CD4-positive, alpha-beta T cell treated with Interleukin-10 for 1 hour (primary cell): ENCODE results near the gene COL2A1.
A peak's percentile ranks its signal among the peaks of the same experiment; 100 is the strongest.
"Not testable (repeated sequence)": the region's sequence is repeated elsewhere in the genome, so short reads cannot be mapped to it uniquely, and the experiment has no call there.

Experiments
- DNase-seq: peaks from one replicate; pipeline ENCODE4 v3.0.0-alpha.2; 2020

The COL2A1 gene

DNA sequence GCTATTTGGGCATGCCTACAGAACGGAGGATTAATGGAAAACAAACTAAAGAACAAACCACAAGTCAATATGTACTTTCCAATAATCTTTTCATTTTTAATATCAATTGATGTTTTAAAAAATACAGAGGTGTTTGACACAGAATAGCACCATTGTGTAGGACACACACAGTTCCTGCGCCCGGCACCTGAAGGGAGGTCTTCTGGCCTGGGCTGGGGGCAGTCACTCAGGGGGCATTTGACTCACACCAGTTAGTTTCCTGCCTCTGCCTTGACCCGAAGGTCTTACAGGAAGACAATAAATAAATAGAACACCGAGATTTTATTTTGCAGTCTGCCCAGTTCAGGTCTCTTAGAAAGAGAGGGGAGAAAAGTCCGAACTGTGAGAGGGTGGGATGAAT lies 31.4 kb downstream of the COL2A1 start:
- no peak for DNase-seq

- no peak for DNase-seq
Measured at GRCh38 chr12:47970843-47971242, 33.4 kb downstream of the COL2A1 start.

GRCh38 chr12:47969845-47970244 lies 34.4 kb downstream of the COL2A1 start:
- DNase-seq, result no peak

DNA sequence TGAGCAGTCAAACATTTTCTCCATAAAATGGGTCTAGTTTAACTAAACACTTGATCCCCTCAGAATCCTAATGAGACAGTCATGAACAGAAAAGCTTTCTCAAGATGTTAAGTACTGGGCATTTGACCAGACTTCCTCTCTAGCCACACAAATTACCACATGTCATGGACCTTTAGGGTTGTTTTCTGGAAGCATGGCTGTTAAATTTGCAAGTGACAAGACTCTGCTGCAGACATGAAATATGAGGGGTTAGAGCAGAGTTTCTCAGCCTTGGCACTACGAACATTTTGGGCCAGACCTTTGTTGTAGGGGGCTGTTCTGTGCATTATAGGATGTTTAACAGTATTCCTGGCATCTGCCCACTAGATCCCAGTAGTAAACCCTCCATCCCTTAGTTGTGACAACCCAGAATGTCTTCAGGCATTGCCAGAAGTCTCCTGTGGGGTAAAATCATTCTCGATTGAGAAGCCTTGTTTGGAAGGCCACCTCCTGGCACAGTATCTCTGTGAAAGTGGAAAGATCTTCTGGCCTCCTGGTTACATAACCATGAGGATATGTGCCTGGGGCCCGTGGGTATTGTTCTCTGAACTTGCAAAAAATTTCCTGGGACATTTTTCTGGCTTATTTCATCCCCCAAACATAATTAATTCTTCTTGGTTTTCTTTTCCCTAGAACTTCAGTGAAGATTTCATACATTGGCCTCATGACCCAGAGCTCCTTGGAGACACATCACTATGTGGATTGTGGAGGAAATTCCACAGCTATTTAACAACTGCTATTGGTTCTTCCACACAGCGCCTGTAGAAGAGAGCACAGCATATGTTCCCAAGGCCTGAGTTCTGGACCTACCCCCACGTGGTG lies 36.6 kb downstream of the COL2A1 start:
- no peak for DNase-seq

- DNase-seq, result no peak
Measured at GRCh38 chr12:47965581-47965980, 38.7 kb downstream of the COL2A1 start.

DNA sequence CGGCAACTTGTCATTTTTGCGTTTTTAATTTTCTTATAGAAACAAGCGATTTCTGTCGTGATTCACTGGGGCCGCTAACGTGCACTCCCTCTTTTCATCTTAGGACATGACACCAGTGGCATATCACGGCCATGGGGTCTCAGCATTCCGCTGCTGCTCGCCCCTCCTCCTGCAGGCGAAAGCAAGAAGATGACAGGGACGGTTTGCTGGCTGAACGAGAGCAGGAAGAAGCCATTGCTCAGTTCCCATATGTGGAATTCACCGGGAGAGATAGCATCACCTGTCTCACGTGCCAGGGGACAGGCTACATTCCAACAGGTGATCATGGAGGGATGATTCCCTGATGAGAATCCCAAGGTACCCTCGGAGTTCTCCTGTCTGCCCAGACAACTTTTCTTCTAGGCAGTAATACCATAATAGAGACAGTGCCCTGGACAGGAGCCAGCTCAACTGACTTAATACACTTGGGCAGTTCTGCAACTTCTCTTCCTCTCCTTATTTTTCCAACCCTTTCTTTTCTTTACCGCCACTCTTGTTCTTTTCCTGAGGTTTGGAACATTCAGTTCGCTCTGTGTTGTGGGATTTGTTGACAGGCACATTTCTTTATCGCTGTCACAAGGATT lies 40.1 kb downstream of the COL2A1 start:
- DNase-seq, result peak; percentile 13

DNA sequence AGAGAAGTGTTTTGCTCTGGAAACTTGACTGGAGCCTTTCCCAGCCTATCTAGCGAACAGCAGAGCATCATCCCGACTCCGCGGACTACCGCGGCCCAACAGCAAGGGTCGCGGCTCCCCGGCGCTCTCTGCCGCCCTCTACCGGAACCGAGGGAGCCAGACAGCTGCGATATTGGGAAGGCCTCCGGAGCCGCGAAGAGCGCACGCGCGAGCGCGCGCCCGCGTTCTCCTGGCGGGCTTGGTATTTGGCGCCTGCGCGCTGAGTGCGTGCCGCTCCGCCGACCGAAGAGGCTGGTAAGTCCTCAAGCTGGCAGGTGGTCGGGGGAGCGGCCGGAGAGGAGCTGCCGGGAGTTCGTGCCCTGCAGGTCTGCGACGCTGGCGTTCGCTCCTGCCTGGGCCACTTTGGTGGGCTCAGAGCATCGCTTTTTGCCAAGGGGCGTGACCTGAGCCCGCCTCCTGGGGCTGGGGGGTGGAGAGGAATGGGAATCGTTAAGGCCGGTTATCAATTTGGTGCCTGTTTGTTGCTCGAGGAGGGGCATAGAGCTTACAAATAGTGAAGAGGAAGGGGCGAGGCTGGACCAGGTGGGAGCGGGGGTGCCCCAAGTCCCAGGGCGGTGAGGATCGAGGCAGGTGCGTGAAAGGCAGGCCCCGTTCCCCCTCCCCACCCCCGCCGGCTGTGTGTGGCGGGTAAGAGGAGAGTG lies 40.8 kb downstream of the COL2A1 start, which contains the start of gene TMEM106C:
TSS of gene TMEM106C (plus strand) at position 257 of the 701 bp plus-strand sequence. CDS start 641 bp downstream, outside the sequence.
- peak; percentile 93 for DNase-seq

DNA sequence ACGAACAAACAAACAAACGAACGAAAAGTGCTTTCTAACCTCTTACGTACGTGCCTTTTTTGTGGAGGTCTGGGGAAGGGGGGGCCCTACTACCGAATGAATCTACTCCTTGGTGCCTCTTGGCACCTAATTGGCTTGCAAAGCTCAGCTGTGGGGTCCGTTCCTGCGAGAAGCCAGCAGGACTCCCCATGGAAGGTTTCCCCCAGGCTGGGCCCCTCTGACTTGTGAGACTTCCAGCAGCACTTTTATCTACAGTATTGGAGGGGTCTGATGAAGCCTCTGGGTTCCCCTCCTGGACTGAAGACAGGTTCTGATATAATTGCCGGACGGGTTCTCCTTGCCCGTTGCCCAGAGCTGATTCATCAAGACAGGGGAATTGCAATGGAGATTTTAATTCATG lies 42.1 kb downstream of the COL2A1 start:
- DNase-seq, result no peak

DNA sequence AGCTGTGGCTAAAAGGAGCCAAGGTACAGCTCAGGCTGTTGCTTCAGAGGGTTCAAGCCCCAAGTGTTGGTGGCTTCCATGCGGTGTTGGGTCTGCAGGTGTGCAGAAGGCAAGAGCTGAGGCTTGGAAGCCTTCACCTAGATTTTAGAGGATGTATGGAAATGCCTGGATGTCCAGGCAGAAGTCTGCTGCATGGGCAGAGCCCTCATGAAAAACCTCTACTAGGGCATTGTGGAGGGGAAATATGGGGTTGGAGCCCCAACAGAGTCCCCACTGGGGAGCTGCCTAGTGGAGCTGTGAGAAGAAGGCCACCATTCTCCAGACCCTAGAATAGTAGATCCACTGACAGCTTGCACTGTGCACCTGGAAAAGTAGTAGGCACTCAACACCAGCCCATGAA lies 46.6 kb downstream of the COL2A1 start:
- not testable (repeated sequence) for DNase-seq

GRCh38 chr12:47955059-47955458 lies 49.2 kb downstream of the COL2A1 start:
- no peak for DNase-seq

- no peak for DNase-seq
Measured at GRCh38 chr12:47954467-47955045, 49.7 kb downstream of the COL2A1 start.

- DNase-seq, result no peak
Measured at GRCh38 chr12:47954058-47954457, 50.2 kb downstream of the COL2A1 start.

- DNase-seq, result no peak
Measured at GRCh38 chr12:47950856-47951468, 53.3 kb downstream of the COL2A1 start.

- DNase-seq, result peak; percentile 42
Measured at GRCh38 chr12:47949441-47950341, 54.6 kb downstream of the COL2A1 start.

GRCh38 chr12:47947341-47947740 lies 56.9 kb downstream of the COL2A1 start:
- DNase-seq, result no peak

DNA sequence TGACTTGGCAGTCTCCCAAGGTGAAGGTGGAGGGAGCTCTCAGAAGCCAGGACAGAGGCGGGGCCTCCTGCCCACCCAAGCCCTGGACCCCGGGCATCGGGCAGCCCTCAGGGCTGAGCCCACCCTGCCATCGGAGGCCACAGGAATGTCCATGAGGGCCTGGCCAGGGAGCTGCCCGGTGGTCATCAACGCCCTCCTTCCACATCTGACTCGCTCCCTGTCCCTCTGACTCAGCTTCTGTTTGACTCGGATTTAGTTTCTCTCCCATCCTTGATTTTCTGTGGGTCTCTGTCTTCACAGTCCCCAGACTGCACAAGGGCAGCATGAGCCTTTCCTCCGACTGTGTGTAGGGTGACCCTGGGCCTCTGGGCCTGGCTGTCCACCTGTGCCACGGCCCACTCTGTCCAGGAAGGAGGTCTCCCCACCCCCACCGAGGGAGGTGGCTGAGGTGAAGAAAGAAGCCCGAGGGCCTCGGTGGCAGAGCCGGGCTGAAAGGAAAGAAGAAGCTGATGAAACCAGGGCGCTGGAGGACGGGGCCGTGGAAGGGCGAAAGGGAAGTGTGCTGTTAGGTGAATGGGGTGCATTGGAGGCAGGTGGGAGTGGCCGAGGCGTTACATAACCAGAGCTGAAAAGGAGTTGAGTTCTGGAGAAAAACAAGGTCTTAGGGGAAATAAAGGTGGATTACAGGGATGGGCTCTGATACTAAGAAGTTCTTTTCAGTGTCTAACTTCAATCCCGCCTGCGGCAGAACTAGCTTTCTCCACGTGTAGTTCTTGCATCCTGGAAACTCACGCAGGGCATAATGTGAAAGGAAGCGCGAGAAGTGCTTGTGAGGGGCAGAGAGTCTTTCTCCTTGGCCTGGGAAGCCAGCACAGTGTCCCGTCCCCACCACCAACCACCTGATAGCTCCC lies 57.6 kb downstream of the COL2A1 start:
- DNase-seq, result no peak

DNA sequence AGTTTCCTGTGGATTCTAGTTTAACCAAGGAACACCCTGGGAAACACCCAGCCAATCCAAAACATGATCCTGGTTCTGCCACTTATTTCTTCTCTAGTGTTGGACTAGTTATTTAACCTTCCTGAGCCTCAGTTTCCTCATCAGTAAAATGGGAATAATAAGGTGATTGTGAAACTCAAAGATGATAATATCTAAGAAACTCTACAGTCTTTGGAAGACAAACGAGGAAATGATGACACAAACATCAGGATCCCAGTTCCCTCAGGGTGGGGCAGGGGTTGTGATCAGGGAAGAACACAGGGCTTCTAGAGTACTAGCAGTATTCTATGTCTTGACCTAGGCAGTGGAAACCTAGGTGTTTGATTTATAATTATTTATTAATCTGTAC lies 58.9 kb downstream of the COL2A1 start:
- DNase-seq, result no peak

DNA sequence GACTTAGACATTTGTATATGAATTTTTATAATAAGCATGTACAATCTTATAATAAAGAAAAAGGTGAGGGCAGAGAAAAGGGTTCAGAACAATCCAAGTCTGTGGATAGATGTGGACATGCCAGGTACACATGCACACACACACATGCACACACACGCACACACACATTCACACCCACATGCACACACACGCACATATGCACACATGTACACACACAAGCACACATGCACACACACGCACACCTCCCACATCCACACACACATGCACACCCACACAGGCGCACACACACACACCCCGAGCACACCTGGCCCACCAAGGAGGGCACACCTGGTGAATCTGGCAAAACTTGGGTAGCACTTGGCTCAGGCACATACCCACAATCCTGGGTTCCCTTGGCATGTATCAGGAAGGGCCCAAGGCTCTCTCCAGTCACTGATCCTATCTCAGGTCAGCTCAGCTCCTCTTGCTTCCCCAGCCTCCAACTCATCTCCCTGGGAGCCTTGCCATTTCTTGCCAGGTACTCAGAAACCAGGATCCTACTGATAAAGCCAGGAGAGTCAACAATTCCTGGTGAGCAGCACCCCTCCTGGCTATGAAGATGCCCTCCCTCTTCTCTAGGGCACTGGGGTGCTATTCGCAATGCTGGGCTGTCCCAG lies 59.5 kb downstream of the COL2A1 start:
- DNase-seq, result no peak

DNA sequence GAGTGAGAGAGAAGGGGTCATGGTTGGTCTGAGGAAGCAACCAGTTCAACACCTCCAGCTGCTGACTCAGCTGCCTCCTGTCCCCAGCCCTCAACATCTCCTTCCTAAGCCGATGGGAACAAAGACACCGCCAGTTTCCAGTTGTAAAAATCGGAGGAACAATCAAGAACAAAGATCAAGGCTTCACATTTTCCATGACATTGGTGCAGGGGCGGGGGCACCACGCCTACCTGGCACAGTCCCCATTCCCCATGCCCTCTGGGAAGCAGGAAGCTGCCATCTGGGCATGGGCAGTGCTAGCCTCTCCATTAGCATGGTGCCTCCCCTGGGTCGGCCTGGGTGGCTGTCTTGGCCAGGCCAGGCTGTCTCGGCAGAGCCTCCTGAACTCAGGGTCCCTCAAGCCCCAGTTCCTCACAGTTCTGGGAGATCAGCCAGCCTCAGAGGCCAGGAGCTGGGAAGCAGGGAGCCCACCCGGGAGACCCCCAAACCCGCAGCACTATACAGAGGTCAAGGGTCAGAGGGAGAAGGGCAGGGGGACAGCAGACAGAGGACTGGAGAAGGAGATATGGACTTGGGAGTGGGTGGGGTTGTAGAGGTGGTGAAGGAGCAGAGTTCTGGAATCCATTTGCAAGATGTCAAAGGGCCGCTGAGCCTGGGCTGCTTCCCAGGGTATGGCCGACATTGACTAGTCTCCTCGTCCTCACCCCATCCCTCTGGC lies 60.5 kb downstream of the COL2A1 start:
- DNase-seq, result no peak
